OCI-LY7 (cell line): ENCODE data around the gene WWTR1.

ENCODE experiments used
- CTCF ChIP-seq: fragments of 200-600 bp; sonication (generic); conservative IDR thresholded peaks from 2 replicates; pipeline ENCODE4 v1.5.1; 2014; ENCODE audit warnings: mild to moderate bottlenecking, antibody characterized with exemption, low read length, moderate library complexity, mixed read lengths
- EZH2phosphoT487 ChIP-seq: fragments of 200-600 bp; sonication (generic); IDR thresholded peaks from 2 replicates; pipeline ENCODE4 v1.6.1; 2018; ENCODE audit warnings: low read depth, borderline replicate concordance, mild to moderate bottlenecking, mixed run types, antibody characterized with exemption, low read length, moderate library complexity, mixed read lengths

- TF ChIP-seq EZH2phosphoT487 (no peak), CTCF (no peak)
Measured at GRCh38 chr3:149547413-149547812, 110.4 kb downstream of the WWTR1 start.
